Activated T-helper 1 cell treated with Interleukin-2 at 50 U/mL for 16 hours (primary cell): ENCODE results near the gene SUN5.
"Not testable (repeated sequence)": the region's sequence is repeated elsewhere in the genome, so short reads cannot be mapped to it uniquely, and the experiment has no call there.

Source experiments
- DNase-seq: peaks from one replicate; pipeline ENCODE4 v3.0.0-alpha.2; 2020; ENCODE audit warnings: low read depth

SUN5 gene

DNA sequence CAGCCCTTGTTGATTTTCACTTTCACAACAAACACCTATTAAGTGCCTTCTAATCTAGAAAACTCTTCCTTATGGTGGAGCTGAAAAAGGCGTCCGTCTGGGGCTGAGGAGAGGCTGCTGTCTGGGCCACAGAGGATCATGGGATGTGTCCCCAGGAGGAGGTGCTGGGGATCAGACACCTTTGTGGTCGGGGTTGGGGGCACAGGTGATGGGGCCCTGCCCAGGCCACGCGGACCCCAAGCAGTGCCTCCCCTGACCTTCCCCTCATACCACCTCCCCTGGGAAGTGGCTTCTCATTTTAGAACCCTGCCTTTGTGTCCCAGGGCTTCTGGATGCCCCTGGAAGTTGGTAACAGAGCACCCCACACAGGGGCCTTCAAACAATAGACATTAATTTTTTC, 41.1 kb downstream of the SUN5 start:
- no peak for DNase-seq

GRCh38 chr20:32962646-32963045, 41.6 kb downstream of the SUN5 start:
- not testable (repeated sequence) for DNase-seq

DNA sequence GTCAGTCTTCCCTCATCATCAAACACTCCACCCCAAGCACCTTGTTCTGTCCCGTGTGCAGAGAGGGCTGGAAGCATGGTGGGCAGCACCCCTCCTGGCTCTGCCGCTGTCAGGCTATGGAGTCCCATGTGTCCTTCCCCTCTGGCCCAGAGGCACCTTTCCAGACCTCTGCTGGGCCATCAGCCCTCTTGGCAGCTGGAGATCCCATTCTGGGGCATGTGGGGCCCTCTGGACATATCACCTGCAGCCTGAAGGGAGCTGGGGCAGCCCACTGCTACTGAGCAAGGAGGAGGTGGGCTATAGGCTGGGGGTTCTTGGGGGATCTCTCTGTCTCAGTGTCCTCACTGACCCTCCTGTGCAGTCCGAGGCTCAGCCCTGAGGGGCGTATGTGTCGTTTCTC, 42.2 kb downstream of the SUN5 start:
- DNase-seq, result no peak

- no peak for DNase-seq
These were observed 43.1 kb downstream of the SUN5 start for GRCh38 chr20:32960849-32961731.

- no peak for DNase-seq
These were observed 44.1 kb downstream of the SUN5 start for GRCh38 chr20:32960222-32960518.

GRCh38 chr20:32959351-32960221, 44.6 kb downstream of the SUN5 start:
- DNase-seq, result no peak

DNA sequence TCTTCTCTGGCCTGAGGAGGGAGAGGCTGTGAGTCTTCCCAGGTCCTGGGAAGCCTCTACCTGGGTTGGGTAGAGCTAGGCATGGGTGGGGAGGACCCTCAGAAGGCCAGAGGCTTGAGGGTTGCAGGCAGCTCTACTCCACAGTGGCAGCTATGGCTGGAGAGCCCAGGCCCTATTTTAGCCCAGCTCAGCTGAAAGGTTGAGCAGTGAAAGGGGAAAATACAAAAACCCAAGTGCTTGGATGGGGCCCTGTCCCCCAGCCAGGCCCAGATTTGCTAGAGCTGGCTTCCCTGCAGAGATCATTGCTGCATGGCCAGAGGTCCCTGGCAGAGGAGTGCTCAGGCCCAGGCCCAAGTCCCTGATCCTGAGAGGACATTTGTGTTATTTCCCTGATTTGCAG, 45.7 kb downstream of the SUN5 start:
- DNase-seq, result no peak

GRCh38 chr20:32957459-32957858, 46.8 kb downstream of the SUN5 start:
- no peak for DNase-seq

- DNase-seq, result not testable (repeated sequence)
These were observed 53.7 kb downstream of the SUN5 start for GRCh38 chr20:32950539-32950938.

- DNase-seq, result no peak
These were observed 57.6 kb downstream of the SUN5 start for GRCh38 chr20:32946629-32947028.

- DNase-seq, result no peak
These were observed 58.5 kb downstream of the SUN5 start for GRCh38 chr20:32945710-32946221.

DNA sequence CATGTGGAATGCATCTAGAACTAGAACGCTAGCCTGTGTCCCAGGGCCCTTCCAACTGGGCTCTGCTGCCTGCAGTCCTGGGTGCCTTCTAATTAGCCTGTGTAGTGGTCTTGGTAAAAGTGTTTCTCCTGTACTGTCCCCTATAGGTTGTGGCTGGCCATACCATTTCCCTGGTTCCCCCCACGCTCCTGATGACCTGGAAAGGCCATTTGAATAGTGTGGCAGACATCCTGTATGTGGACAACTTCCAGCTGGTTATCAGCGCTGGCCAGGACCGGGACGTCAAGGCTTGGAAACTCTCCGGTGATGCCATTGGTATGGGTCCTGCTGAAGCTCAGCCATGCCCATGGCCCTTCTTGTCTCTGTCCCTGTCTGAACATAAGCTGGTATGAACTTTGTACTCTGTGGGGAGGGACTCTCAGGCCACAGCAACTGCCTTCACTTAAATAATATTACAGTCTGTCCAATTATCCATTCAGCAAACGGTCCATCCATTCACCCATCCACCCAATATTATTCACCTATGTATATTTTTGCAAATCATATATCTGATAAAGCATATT, 60.7 kb downstream of the SUN5 start:
- no peak for DNase-seq

GRCh38 chr20:32941155-32941885, 62.9 kb downstream of the SUN5 start:
- no peak for DNase-seq

GRCh38 chr20:32934580-32934979, 69.7 kb downstream of the SUN5 start:
- DNase-seq, result no peak
